ENCODE results near the gene PTCHD1. TPM values are rescaled to one million over a fixed set of nuclear protein-coding genes. Genes with fewer than 3 reads are reported as not detected.

PTCHD1 gene
- total RNA-seq, 2 donors from 2014 or later = 0.15 to 1.6 TPM

GRCh38 chrX:23382572-23382971 is 47.9 kb downstream of the PTCHD1 start:
- intact Hi-C loops (cut with DNase I) = no loop called here
- Histone ChIP-seq H3K9me3 (no peaks in the 10 kb centered on the region), H3K27me3 (no peaks in the 10 kb centered on the region), H3K27ac (no peak overlapping the region), H3K4me1 (no peaks in the 10 kb centered on the region), H3K9ac (ENCODE audit: low read depth in 2 of 2, low read length in 2 of 2) (no peak overlapping the region), H3K36me3 (no peaks in the 10 kb centered on the region), H3K4me3 (no peak overlapping the region)
- no peak for TF ChIP-seq CTCF (IDR thresholded peaks at IDR 0.05)
- DNase-seq = no peak

GRCh38 chrX:23383411-23383810 is 48.8 kb downstream of the PTCHD1 start:
- H3K4me3 ChIP-seq = no peak overlapping the region
- no peaks in the 10 kb centered on the region for H3K36me3 ChIP-seq
- no peaks in the 10 kb centered on the region for H3K4me1 ChIP-seq
- H3K27me3 ChIP-seq = no peaks in the 10 kb centered on the region
- DNase-seq = no peak
- H3K27ac ChIP-seq = no peak overlapping the region
- intact Hi-C loops (cut with DNase I) = no loop called here
- H3K9me3 ChIP-seq = no peaks in the 10 kb centered on the region
- TF ChIP-seq CTCF (IDR thresholded peaks at IDR 0.05) = no peak
- no peak overlapping the region for H3K9ac ChIP-seq (ENCODE audit: low read depth in 2 of 2, low read length in 2 of 2)

GRCh38 chrX:23385242-23385641 is 50.6 kb downstream of the PTCHD1 start:
- no peak for DNase-seq
- H3K27ac ChIP-seq = no peak overlapping the region
- intact Hi-C loops (cut with DNase I) = no loop called here

GRCh38 chrX:23386260-23386659 is 51.6 kb downstream of the PTCHD1 start:
- intact Hi-C loops (cut with DNase I) = no loop called here
- no peaks in the 10 kb centered on the region for H3K4me1 ChIP-seq

More at GRCh38 chrX:23385242-23385641, 50.6 kb downstream of the PTCHD1 start:
- no peaks in the 10 kb centered on the region for H3K27me3 ChIP-seq
- no peak overlapping the region for H3K9ac ChIP-seq (ENCODE audit: low read depth in 2 of 2, low read length in 2 of 2)
- H3K9me3 ChIP-seq = no peaks in the 10 kb centered on the region
- no peaks in the 10 kb centered on the region for H3K36me3 ChIP-seq
- no peak overlapping the region for H3K4me3 ChIP-seq
- no peaks in the 10 kb centered on the region for H3K4me1 ChIP-seq
- no peak for TF ChIP-seq CTCF (IDR thresholded peaks at IDR 0.05)

GRCh38 chrX:23386726-23387125 is 52.1 kb downstream of the PTCHD1 start:
- H3K4me3 ChIP-seq = no peak overlapping the region
- intact Hi-C loops (cut with DNase I) = no loop called here
- no peak for DNase-seq
- TF ChIP-seq CTCF (IDR thresholded peaks at IDR 0.05) = no peak
- H3K9me3 ChIP-seq = no peaks in the 10 kb centered on the region
- no peaks in the 10 kb centered on the region for H3K4me1 ChIP-seq
- H3K27ac ChIP-seq = no peak overlapping the region
- H3K36me3 ChIP-seq = no peaks in the 10 kb centered on the region
- H3K9ac ChIP-seq (ENCODE audit: low read depth in 2 of 2, low read length in 2 of 2) = no peak overlapping the region
- no peaks in the 10 kb centered on the region for H3K27me3 ChIP-seq

More at GRCh38 chrX:23386260-23386659, 51.6 kb downstream of the PTCHD1 start:
- no peaks in the 10 kb centered on the region for H3K27me3 ChIP-seq
- no peak for TF ChIP-seq CTCF (IDR thresholded peaks at IDR 0.05)
- no peak for DNase-seq
- H3K36me3 ChIP-seq = no peaks in the 10 kb centered on the region
- H3K9me3 ChIP-seq = no peaks in the 10 kb centered on the region
- H3K4me3 ChIP-seq = no peak overlapping the region
- H3K27ac ChIP-seq = no peak overlapping the region
- H3K9ac ChIP-seq (ENCODE audit: low read depth in 2 of 2, low read length in 2 of 2) = no peak overlapping the region
